Brain microvascular endothelial cell (primary cell): Measurements from ENCODE around the gene IL20.
A peak's percentile ranks its signal among the peaks of the same experiment; 100 is the strongest.

Source experiments
- DNase-seq: peaks from one replicate; pipeline ENCODE4 v3.0.0-alpha.2; 2020
- H3K27ac ChIP-seq: fragments of 250-450 bp; sonication (Bioruptor Pico); 2 replicates; pipeline ENCODE4 v1.5.1; 2020; ENCODE audit warnings: mild to moderate bottlenecking, moderate library complexity
- H3K27me3 ChIP-seq: fragments of 250-450 bp; sonication (Bioruptor Pico); replicated peaks from 2 replicates; pipeline ENCODE4 v1.5.1; 2020; ENCODE audit warnings: mild to moderate bottlenecking
- H3K36me3 ChIP-seq: fragments of 250-450 bp; sonication (Bioruptor Pico); replicated peaks from 2 replicates; pipeline ENCODE4 v1.5.1; 2020; ENCODE audit warnings: mild to moderate bottlenecking
- H3K4me3 ChIP-seq: 2 replicates; pipeline ENCODE4 v1.5.1; 2011; ENCODE audit warnings: low read depth, mild to moderate bottlenecking, control low read depth, low read length, moderate library complexity
- in situ Hi-C: cut with HindIII; loops from 2 replicates; pipeline ENCODE4 v1.10.0; 2017; ENCODE audit warnings: low sequenced_read_pairs, low pct_ligation_motif_present
- TF ChIP-seq, protein P1 (sequence below): IDR thresholded peaks from 2 replicates; pipeline ENCODE4 v1.5.1; 2011; ENCODE audit warnings: low read depth, mild to moderate bottlenecking, moderate library complexity, low read length, control low read depth, inconsistent platforms; ENCODE audit errors: missing control alignments

The IL20 gene

DNA sequence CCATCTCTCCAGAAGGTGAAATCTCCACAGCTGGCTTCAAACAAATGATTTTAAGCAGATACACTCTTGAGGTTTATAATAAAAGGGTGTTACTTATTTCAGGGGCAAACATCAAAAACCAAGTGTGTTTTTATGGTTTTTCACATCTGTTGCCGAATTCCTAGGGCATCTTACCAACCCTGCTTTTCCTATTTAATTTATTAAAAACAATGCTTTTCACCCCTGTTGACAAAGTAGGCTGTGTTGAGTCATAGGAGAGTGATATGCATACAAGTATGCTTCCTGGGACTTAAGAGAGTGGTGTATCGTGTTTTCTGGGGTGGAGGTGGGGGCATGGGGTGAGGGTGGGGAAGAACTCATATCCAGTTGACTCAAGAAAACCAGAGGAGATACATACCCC is 29.3 kb upstream of the IL20 start:
- in situ Hi-C loops, result no loop called here
- H3K4me3 ChIP-seq, result no peak overlapping the region
- TF ChIP-seq, protein P1, sequence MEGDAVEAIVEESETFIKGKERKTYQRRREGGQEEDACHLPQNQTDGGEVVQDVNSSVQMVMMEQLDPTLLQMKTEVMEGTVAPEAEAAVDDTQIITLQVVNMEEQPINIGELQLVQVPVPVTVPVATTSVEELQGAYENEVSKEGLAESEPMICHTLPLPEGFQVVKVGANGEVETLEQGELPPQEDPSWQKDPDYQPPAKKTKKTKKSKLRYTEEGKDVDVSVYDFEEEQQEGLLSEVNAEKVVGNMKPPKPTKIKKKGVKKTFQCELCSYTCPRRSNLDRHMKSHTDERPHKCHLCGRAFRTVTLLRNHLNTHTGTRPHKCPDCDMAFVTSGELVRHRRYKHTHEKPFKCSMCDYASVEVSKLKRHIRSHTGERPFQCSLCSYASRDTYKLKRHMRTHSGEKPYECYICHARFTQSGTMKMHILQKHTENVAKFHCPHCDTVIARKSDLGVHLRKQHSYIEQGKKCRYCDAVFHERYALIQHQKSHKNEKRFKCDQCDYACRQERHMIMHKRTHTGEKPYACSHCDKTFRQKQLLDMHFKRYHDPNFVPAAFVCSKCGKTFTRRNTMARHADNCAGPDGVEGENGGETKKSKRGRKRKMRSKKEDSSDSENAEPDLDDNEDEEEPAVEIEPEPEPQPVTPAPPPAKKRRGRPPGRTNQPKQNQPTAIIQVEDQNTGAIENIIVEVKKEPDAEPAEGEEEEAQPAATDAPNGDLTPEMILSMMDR, result no peak
- no peaks in the 10 kb centered on the region for H3K36me3 ChIP-seq
- H3K27me3 ChIP-seq, result peaks cover 16% of the 10 kb centered on the region
- no peak for DNase-seq
- H3K27ac ChIP-seq, result no peak overlapping the region

DNA sequence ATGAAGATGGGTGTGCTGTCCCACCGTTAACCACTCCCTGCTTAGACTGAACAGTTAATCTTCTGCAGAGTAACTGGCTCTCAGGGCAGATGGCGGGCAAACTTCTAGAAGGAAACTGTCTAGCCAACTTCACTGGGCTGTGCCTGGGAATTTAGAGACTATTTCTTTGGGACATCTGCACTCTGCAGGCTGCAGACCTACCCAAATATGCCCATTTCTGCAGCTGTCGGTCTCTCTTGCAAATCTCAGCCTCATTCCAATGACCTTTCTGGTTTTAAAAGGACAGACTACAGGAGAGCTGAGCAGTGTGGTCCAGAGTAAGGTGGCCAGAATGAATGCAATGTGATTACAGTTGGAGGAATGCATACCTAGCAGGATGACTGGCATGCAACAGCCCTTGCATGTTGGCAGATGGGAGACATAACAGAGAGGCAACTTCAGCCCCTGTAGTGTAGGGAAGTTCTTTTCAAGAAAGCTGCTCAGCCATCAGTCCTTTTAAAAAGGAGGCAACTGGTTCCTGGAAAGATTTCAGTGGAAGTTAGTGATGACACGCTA is 26.3 kb upstream of the IL20 start:
- TF ChIP-seq, protein P1, result no peak
- Histone ChIP-seq H3K4me3 (no peak overlapping the region), H3K36me3 (no peaks in the 10 kb centered on the region), H3K27me3 (peaks cover 10% of the 10 kb centered on the region), H3K27ac (no peak overlapping the region)
- in situ Hi-C loops, result no loop called here
- DNase-seq, result no peak

DNA sequence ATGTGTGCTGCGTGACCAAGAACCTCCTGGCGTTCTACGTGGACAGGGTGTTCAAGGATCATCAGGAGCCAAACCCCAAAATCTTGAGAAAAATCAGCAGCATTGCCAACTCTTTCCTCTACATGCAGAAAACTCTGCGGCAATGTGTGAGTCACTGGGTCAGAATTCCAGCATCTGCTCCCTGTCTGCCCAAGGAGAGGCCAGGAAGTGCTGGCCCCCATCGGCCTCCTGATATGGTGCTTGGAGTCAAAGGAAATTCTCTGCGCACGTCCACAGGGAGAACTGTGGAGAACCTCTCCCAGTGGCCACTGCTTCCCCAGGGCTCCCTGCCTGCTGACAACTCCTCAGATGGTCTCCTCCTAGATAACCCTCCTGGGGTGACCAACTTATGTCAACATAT is 25.6 kb upstream of the IL20 start:
- H3K4me3 ChIP-seq, result no peak overlapping the region
- peaks cover 10% of the 10 kb centered on the region for H3K27me3 ChIP-seq
- TF ChIP-seq, protein P1, result no peak
- in situ Hi-C loops, result no loop called here
- H3K36me3 ChIP-seq, result no peaks in the 10 kb centered on the region
- peak; percentile 29 for DNase-seq
- H3K27ac ChIP-seq, result no peak overlapping the region

DNA sequence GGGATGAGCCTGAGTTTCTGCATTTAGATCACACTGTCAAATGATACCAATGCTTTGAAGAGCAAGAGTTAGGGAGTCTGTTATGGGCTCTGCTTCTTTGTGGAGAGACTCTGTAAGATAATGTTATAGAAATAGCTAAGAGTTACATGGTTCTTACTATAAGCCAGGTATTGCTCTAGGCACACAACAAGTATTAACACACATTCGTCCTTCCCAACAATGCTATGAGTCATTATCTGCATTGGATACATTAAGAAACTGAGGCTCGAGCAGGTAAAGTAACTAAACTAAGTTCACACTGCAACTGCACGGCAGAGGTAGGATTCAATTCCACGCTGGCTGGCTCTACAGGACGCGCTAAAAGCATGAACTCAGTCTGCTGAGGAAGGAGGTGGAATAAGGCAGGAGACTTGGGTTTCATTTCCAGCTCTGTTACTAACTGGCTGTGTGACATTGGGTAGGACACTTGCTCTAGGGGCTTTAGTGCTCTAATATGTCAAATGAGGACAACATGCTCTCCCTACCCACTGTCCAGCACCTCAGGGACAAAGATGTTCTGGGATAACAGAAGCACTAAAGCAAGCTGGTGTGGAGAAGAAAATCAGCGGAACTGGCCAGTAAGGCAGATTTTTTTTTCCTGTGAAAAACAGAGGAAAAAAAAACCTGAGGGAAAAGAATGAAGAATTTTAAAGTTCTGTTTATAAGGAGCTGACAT is 23.7 kb upstream of the IL20 start:
- Histone ChIP-seq H3K27me3 (peaks cover 1% of the 10 kb centered on the region), H3K27ac (no peak overlapping the region), H3K36me3 (no peaks in the 10 kb centered on the region), H3K4me3 (no peak overlapping the region)
- TF ChIP-seq, protein P1, result no peak
- DNase-seq, result no peak
- in situ Hi-C loops, result no loop called here

DNA sequence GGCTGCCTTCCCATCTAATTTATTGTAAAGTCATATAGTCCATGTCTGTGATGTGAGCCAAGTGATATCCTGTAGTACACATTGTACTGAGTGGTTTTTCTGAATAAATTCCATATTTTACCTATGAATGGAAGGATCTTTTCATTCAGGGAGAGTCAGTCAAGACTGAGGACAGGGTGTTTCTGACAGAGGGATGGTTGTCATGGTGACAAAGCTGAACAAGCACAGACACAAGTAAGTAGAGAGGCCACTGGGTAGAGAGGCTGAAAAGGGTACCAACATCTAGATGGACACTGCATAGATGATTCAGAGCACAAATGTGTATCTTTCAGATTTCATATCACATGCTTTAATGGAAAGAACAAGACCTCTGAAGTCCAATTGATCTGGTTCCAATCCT is 22.6 kb upstream of the IL20 start:
- H3K27me3 ChIP-seq, result no peaks in the 10 kb centered on the region

More for the DNA sequence above, 22.6 kb upstream of the IL20 start:
- Histone ChIP-seq H3K27ac (no peak overlapping the region), H3K4me3 (no peak overlapping the region), H3K36me3 (no peaks in the 10 kb centered on the region)
- DNase-seq, result no peak
- in situ Hi-C loops, result no loop called here
- TF ChIP-seq, protein P1, result no peak
